Prostate gland (tissue), 2 donors: ENCODE measurements around the gene S100A5.

ENCODE experiments used
- CTCF ChIP-seq, 4 experiments: fragments of 200-600 bp in 2 of 4; fragments of 450-650 bp in 2 of 4; sonication (generic) in 2 of 4; IDR thresholded peaks; 1 replicate in 3 of 4; 2 replicates in 1 of 4; pipeline ENCODE4 v1.5.1; 2016 to 2019; ENCODE audit warnings: antibody characterized with exemption in 4 of 4, mild to moderate bottlenecking in 2 of 4, moderate library complexity in 2 of 4
- POLR2A ChIP-seq: fragments of 450-650 bp; IDR thresholded peaks from one replicate; pipeline ENCODE4 v1.6.1; 2016; ENCODE audit warnings: antibody characterized with exemption, mild to moderate bottlenecking

DNA sequence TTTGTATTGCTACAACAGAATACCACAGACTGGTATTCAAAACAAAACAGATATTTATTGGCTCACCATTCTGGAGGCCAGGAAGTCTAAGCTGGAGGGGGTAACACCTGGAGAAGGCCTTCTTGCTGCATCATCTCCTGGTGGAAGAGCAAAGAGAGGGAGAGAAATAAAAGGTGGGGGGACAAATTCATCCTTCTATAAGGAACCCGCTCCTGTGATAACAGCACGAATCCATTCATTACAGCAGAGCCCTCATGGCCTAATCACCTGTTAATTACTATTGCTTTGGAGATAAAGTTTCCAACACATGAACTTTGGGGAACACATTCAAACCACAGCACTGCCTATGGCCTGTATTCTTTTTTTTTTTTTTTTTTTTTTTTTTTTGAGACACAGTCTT lies 19.5 kb upstream of the S100A5 start:
- TF ChIP-seq CTCF (IDR thresholded peaks at IDR 0.05) (no peak), POLR2A (no peak)
